K562 (cell line): Measurements from ENCODE around the gene ARID3B. TPM values are rescaled to one million over a fixed set of nuclear protein-coding genes. Genes with fewer than 3 reads are reported as not detected.

Experiments
- BCL6 ChIP-seq: fragments of 250-450 bp; sonication (Bioruptor Pico); IDR thresholded peaks from 2 replicates; pipeline ENCODE4 v1.4.0; 2020
- BCLAF1 ChIP-seq, 2 experiments: fragments of 450-650 bp in 1 of 2; IDR thresholded peaks; 2 replicates each; pipeline ENCODE4 v1.6.1; 2011 to 2017; ENCODE audit warnings: low read depth in 2 of 2, antibody characterized with exemption in 1 of 2, borderline replicate concordance in 1 of 2, low read length in 1 of 2, mild to moderate bottlenecking in 1 of 2, mixed read lengths in 1 of 2; ENCODE audit not compliant: control insufficient read depth in 1 of 2
- BHLHE40 ChIP-seq: IDR thresholded peaks from 2 replicates; pipeline ENCODE4 v1.6.1; 2011; ENCODE audit warnings: low read length, improper control_type of control experiment
- CXXC5 ChIP-seq: fragments of 250-450 bp; sonication (Bioruptor Pico); IDR thresholded peaks from 2 replicates; pipeline ENCODE4 v1.8.0; 2022; ENCODE audit warnings: inconsistent platforms, mild to moderate bottlenecking, moderate library complexity
- DACH1 ChIP-seq: fragments of 450-650 bp; IDR thresholded peaks from 2 replicates; pipeline ENCODE4 v1.6.1; 2018; ENCODE audit not compliant: partially characterized antibody
- MYC ChIP-seq, 2 experiments: fragments of 250-450 bp in 1 of 2; sonication (Bioruptor Pico) in 1 of 2; IDR thresholded peaks; 2 replicates each; pipeline versions ENCODE4 v1.5.1 to v1.6.1; 2012 to 2021; ENCODE audit warnings: low read depth in 2 of 2, borderline replicate concordance in 1 of 2, improper control_type of control experiment in 1 of 2, low read length in 1 of 2, mild to moderate bottlenecking in 1 of 2, moderate library complexity in 1 of 2
- POU5F1 ChIP-seq: fragments of 150-350 bp; IDR thresholded peaks from 2 replicates; pipeline ENCODE4 v1.6.1; 2014; ENCODE audit warnings: borderline replicate concordance, low read length, low read depth, mild to moderate bottlenecking; ENCODE audit not compliant: partially characterized antibody
- SMC3 ChIP-seq: conservative IDR thresholded peaks from 2 replicates; pipeline ENCODE4 v1.6.1; 2011; ENCODE audit warnings: low read depth, low read length, improper control_type of control experiment; ENCODE audit not compliant: insufficient read depth
- SPI1 ChIP-seq: IDR thresholded peaks from 2 replicates; pipeline ENCODE4 v1.6.1; 2011; ENCODE audit warnings: low read depth, low read length, control low read depth, borderline replicate concordance
- TEAD4 ChIP-seq, 2 experiments: sonication (generic) in 1 of 2; formaldehyde crosslinking in 1 of 2; IDR thresholded peaks; 2 replicates each; pipeline versions ENCODE4 v1.6.1 to v1.8.0; 2012 to 2022; ENCODE audit warnings: borderline replicate concordance in 1 of 2, inconsistent platforms in 1 of 2, low read length in 1 of 2, mild to moderate bottlenecking in 1 of 2, missing genetic modification reagents in 1 of 2
- TSC22D4 ChIP-seq: fragments of 450-650 bp; IDR thresholded peaks from 2 replicates; pipeline ENCODE4 v1.6.1; 2016; ENCODE audit warnings: missing genetic modification characterization, missing biosample characterization, control low read depth
- ZBTB7A ChIP-seq: IDR thresholded peaks from 2 replicates; pipeline ENCODE4 v1.6.1; 2011; ENCODE audit warnings: low read depth, mild to moderate bottlenecking, low read length, moderate library complexity, borderline replicate concordance; ENCODE audit not compliant: control insufficient read depth
- ZEB2 ChIP-seq: fragments of 450-650 bp; IDR thresholded peaks from 2 replicates; pipeline ENCODE4 v1.6.1; 2016
- ZNF224 ChIP-seq: sonication (generic); formaldehyde crosslinking; IDR thresholded peaks from 2 replicates; pipeline ENCODE4 v1.8.0; 2022; ENCODE audit warnings: mild to moderate bottlenecking, missing genetic modification reagents
- ZNF263 ChIP-seq: sonication (generic); formaldehyde crosslinking; IDR thresholded peaks from 2 replicates; pipeline ENCODE4 v1.8.0; 2022; ENCODE audit warnings: mild to moderate bottlenecking, missing genetic modification reagents, borderline replicate concordance
- ZNF511 ChIP-seq: sonication (generic); formaldehyde crosslinking; IDR thresholded peaks from 2 replicates; pipeline ENCODE4 v1.8.0; 2022; ENCODE audit warnings: mild to moderate bottlenecking, missing genetic modification reagents
- ZNF592 ChIP-seq: fragments of 450-650 bp; IDR thresholded peaks from 2 replicates; pipeline ENCODE4 v1.6.1; 2017; ENCODE audit warnings: antibody characterized with exemption, mild to moderate bottlenecking
- polyA plus RNA-seq, 8 experiments: library from polyadenylated mRNA; depleted of rRNA in 4 of 8; stranded (reverse) in 5 of 8; unstranded in 3 of 8; fragments of >200 nt; fragmentation: Nextera tagmentation in 2 of 8; fragmentation: Illumina TruSeq in 1 of 8; extraction: Ambion mirVana in 2 of 8; extraction: Trizol in 1 of 8; gene quantifications; 2 replicates each; pipeline versions ENCODE4 v1.2.1 to v1.2.3, GENCODE V29; 2011 to 2014; ENCODE audit warnings: inconsistent platforms in 1 of 8, missing spikeins in 1 of 8
- total RNA-seq, 7 experiments: library from RNA; depleted of rRNA in 6 of 7; stranded (reverse); fragments of >200 nt in 6 of 7; fragmentation: Illumina TruSeq in 2 of 7; extraction: Trizol in 2 of 7; gene quantifications; 2 replicates each; pipeline versions ENCODE4 v1.2.1 to v1.2.3, GENCODE V29; 2011 to 2021; ENCODE audit warnings: low replicate concordance in 1 of 7

Gene ARID3B
- total and polyA plus RNA-seq, 9 of the 15 experiments (the other 6 are each of a cell fraction or from before 2014, with no cell fraction given) = 0.32 to 15.1 (median 7.1) TPM

- TF ChIP-seq BCLAF1 (IDR thresholded peaks at IDR 0.05; ENCODE audit: borderline replicate concordance in 1 of 2, control insufficient read depth in 1 of 2, low read depth in 2 of 2, low read length in 1 of 2) = 0 out of 4 replicates have a peak, but pooled peaks of 1 of the 2 experiments have one; percentile 20
- 0 out of 2 replicates have a peak, but pooled peaks have one; percentile 4 for TF ChIP-seq CXXC5 (CRISPR knock-in tag)
- no peak for TF ChIP-seq BHLHE40
- no peak for TF ChIP-seq ZNF224 (CRISPR knock-in tag)
- no peak for TF ChIP-seq ZNF511
- no peak for TF ChIP-seq ZNF592
- TF ChIP-seq MYC (IDR thresholded peaks at IDR 0.05; ENCODE audit: low read depth, low read length) = no peak
- no peak for TF ChIP-seq MYC (CRISPR knock-in tag; IDR thresholded peaks at IDR 0.05; ENCODE audit: borderline replicate concordance, low read depth)
- no peak for TF ChIP-seq DACH1
- no peak for TF ChIP-seq SMC3
- TF ChIP-seq POU5F1 = no peak
- TF ChIP-seq TSC22D4 (tag) = no peak
- TF ChIP-seq ZNF263 (CRISPR knock-in tag) = no peak
- 0 out of 2 replicates have a peak, but pooled peaks have one; percentile 34 for TF ChIP-seq TEAD4 (IDR thresholded peaks at IDR 0.05; ENCODE audit: low read length)
- no peak for TF ChIP-seq TEAD4 (CRISPR knock-in tag; IDR thresholded peaks at IDR 0.05; ENCODE audit: borderline replicate concordance)
- peak; percentile 53; the same call in 1 of the 2 replicates for TF ChIP-seq SPI1
- TF ChIP-seq ZBTB7A = no peak
- TF ChIP-seq ZEB2 = no peak
- no peak for TF ChIP-seq BCL6 (CRISPR knock-in tag)
These were observed 1.4 kb downstream of the ARID3B start (continued) for GRCh38 chr15:74542166-74543042.
